H7 (cell line): ENCODE results near the gene AOPEP. TPM values are rescaled to one million over a fixed set of nuclear protein-coding genes. Genes with fewer than 3 reads are reported as not detected.

Experiments used
- DNase-seq: peaks from one replicate; pipeline ENCODE4 v3.0.0; 2012
- H3K27me3 ChIP-seq: 2 replicates; pipeline ENCODE4 v1.6.0; 2011; ENCODE audit warnings: mild to moderate bottlenecking, low read length; ENCODE audit not compliant: control insufficient read depth, insufficient read depth
- H3K36me3 ChIP-seq: replicated peaks from 2 replicates; pipeline ENCODE4 v1.5.1; 2011; ENCODE audit warnings: low read length; ENCODE audit not compliant: control insufficient read depth, insufficient read depth
- H3K4me3 ChIP-seq: 2 replicates; pipeline ENCODE4 v1.5.1; 2011; ENCODE audit warnings: low read depth, mild to moderate bottlenecking, control low read depth, low read length, moderate library complexity; ENCODE audit not compliant: insufficient read depth
- total RNA-seq: library from RNA; depleted of rRNA; stranded (reverse); fragments of >200 nt; shearing (Covaris generic); gene quantifications from 2 replicates; pipeline ENCODE4 v1.2.3, GENCODE V29; 2014

Gene AOPEP
- total RNA-seq, 1 experiment from 2014 or later: 12.1 TPM

- no peak for DNase-seq
- no peak overlapping the region for H3K4me3 ChIP-seq
- no peaks in the 10 kb centered on the region for H3K36me3 ChIP-seq
- H3K27me3 ChIP-seq: no peaks in the 10 kb centered on the region
Observed at GRCh38 chr9:94919376-94920098, 193.0 kb downstream of the AOPEP start.

GRCh38 chr9:94920420-94921091, 194.1 kb downstream of the AOPEP start:
- no peak for DNase-seq
- Histone ChIP-seq H3K4me3 (no peak overlapping the region), H3K36me3 (no peaks in the 10 kb centered on the region), H3K27me3 (no peaks in the 10 kb centered on the region)

- H3K27me3 ChIP-seq: no peaks in the 10 kb centered on the region
- no peaks in the 10 kb centered on the region for H3K36me3 ChIP-seq
- DNase-seq: no peak
- H3K4me3 ChIP-seq: no peak overlapping the region
Observed at GRCh38 chr9:94921092-94921471, 194.6 kb downstream of the AOPEP start.

GRCh38 chr9:94921656-94922055, 195.2 kb downstream of the AOPEP start:
- Histone ChIP-seq H3K36me3 (no peaks in the 10 kb centered on the region), H3K27me3 (no peaks in the 10 kb centered on the region), H3K4me3 (no peak overlapping the region)
- DNase-seq: no peak

GRCh38 chr9:94922098-94922607, 195.7 kb downstream of the AOPEP start:
- H3K27me3 ChIP-seq: no peaks in the 10 kb centered on the region
- DNase-seq: no peak
- no peak overlapping the region for H3K4me3 ChIP-seq
- H3K36me3 ChIP-seq: no peaks in the 10 kb centered on the region

GRCh38 chr9:94922691-94923107, 196.2 kb downstream of the AOPEP start:
- Histone ChIP-seq H3K36me3 (no peaks in the 10 kb centered on the region), H3K27me3 (no peaks in the 10 kb centered on the region), H3K4me3 (no peak overlapping the region)
- no peak for DNase-seq

GRCh38 chr9:94923326-94924089, 197.0 kb downstream of the AOPEP start:
- Histone ChIP-seq H3K36me3 (no peaks in the 10 kb centered on the region), H3K27me3 (no peaks in the 10 kb centered on the region), H3K4me3 (no peak overlapping the region)
- DNase-seq: no peak

GRCh38 chr9:94925751-94926430, 199.4 kb downstream of the AOPEP start:
- DNase-seq: no peak
- H3K36me3 ChIP-seq: no peaks in the 10 kb centered on the region
- H3K27me3 ChIP-seq: no peaks in the 10 kb centered on the region
- no peak overlapping the region for H3K4me3 ChIP-seq

- H3K4me3 ChIP-seq: no peak overlapping the region
- H3K36me3 ChIP-seq: no peaks in the 10 kb centered on the region
- no peak for DNase-seq
- H3K27me3 ChIP-seq: no peaks in the 10 kb centered on the region
Observed at GRCh38 chr9:94926431-94926800, 199.9 kb downstream of the AOPEP start.

GRCh38 chr9:94927048-94927761, 200.7 kb downstream of the AOPEP start:
- no peak overlapping the region for H3K4me3 ChIP-seq
- no peaks in the 10 kb centered on the region for H3K27me3 ChIP-seq
- H3K36me3 ChIP-seq: no peaks in the 10 kb centered on the region
- DNase-seq: no peak

GRCh38 chr9:94927762-94928670, 201.5 kb downstream of the AOPEP start:
- Histone ChIP-seq H3K4me3 (no peak overlapping the region), H3K36me3 (no peaks in the 10 kb centered on the region), H3K27me3 (no peaks in the 10 kb centered on the region)
- peak; percentile 56 for DNase-seq

GRCh38 chr9:94928691-94929368, 202.3 kb downstream of the AOPEP start:
- DNase-seq: no peak
- no peak overlapping the region for H3K4me3 ChIP-seq
- H3K27me3 ChIP-seq: no peaks in the 10 kb centered on the region
- H3K36me3 ChIP-seq: no peaks in the 10 kb centered on the region

GRCh38 chr9:94929369-94929756, 202.9 kb downstream of the AOPEP start:
- Histone ChIP-seq H3K27me3 (no peaks in the 10 kb centered on the region), H3K36me3 (no peaks in the 10 kb centered on the region), H3K4me3 (no peak overlapping the region)
- no peak for DNase-seq
